Measurements from ENCODE around the gene RPAP3. TPM values are rescaled to one million over a fixed set of nuclear protein-coding genes. Genes with fewer than 3 reads are reported as not detected.

RPAP3 gene
- total and polyA plus RNA-seq, 9 of the 15 experiments (the other 6 are each of a cell fraction or from before 2014, with no cell fraction given), result 40.0 to 92.1 (median 54.1) TPM

DNA sequence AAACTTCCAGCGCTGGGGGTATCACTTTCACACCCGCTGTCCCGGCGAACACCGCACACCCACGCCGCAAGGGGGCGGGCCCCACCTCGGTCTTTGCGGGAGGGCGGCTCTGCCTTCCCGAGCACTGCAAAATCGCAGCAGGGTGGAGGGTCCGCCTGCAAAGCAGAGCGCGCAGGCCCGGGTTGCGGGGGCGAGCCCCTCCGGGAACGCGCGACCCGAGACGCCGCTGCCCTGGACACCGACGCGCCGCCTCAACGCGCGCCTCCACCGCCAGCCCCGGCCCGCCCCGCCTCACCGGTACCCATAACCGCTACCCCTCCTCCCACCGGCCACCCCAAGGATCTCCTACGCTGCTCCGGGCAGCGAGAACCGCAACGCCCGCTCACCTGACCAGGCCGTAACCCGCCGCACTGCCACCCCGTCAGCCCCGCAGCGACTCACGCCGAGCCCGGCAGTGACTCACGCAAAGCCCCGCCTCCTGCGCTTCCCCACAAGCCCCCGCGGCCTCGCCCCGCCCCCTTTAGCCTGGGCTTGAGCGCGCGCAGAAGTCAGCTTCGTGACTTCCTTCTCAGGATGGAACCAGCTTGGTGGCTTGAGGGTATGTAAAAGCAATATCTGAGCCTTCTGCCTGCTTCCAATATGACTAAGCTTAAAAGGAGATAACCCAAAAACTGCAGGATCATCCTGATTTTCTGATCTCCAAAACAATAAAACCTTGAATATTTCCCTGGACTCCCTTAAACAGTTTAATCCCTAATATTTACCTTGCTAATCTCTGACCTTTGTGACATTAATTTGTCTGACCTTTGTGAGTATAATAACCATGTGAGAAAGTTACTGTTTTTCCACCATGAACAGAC is at the start of gene RPAP3 (continued):
- TF ChIP-seq, protein P1, sequence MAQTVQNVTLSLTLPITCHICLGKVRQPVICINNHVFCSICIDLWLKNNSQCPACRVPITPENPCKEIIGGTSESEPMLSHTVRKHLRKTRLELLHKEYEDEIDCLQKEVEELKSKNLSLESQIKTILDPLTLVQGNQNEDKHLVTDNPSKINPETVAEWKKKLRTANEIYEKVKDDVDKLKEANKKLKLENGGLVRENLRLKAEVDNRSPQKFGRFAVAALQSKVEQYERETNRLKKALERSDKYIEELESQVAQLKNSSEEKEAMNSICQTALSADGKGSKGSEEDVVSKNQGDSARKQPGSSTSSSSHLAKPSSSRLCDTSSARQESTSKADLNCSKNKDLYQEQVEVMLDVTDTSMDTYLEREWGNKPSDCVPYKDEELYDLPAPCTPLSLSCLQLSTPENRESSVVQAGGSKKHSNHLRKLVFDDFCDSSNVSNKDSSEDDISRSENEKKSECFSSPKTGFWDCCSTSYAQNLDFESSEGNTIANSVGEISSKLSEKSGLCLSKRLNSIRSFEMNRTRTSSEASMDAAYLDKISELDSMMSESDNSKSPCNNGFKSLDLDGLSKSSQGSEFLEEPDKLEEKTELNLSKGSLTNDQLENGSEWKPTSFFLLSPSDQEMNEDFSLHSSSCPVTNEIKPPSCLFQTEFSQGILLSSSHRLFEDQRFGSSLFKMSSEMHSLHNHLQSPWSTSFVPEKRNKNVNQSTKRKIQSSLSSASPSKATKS (CRISPR knock-in tag; IDR thresholded peaks at IDR 0.05), result no peak
- TF ChIP-seq, protein P2, sequence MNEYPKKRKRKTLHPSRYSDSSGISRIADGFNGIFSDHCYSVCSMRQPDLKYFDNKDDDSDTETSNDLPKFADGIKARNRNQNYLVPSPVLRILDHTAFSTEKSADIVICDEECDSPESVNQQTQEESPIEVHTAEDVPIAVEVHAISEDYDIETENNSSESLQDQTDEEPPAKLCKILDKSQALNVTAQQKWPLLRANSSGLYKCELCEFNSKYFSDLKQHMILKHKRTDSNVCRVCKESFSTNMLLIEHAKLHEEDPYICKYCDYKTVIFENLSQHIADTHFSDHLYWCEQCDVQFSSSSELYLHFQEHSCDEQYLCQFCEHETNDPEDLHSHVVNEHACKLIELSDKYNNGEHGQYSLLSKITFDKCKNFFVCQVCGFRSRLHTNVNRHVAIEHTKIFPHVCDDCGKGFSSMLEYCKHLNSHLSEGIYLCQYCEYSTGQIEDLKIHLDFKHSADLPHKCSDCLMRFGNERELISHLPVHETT (CRISPR knock-in tag; conservative IDR thresholded peaks at IDR 0.05 in 1 of 2, IDR thresholded peaks at IDR 0.05 in 1 of 2), result peak in 1 of 2 experiments; percentile 30; a peak in 1 of 4 replicates
- TF ChIP-seq FOXK1 (CRISPR knock-in tag; IDR thresholded peaks at IDR 0.05; ENCODE audit: borderline replicate concordance) (no peak), DPF2 (IDR thresholded peaks at IDR 0.05) (peak; percentile 84), ZBTB17 (CRISPR knock-in tag; IDR thresholded peaks at IDR 0.05) (peak; percentile 56; the same call in 1 of the 2 replicates), ARID2 (IDR thresholded peaks at IDR 0.05) (no peak), TCF7 (IDR thresholded peaks at IDR 0.05; ENCODE audit: borderline replicate concordance) (no peak), FOXA1 (IDR thresholded peaks at IDR 0.05; ENCODE audit: borderline replicate concordance) (no peak), STAT5A (IDR thresholded peaks at IDR 0.05; ENCODE audit: borderline replicate concordance, low read length) (no peak), KDM1A (IDR thresholded peaks at IDR 0.05) (no peak), COPS2 (conservative IDR thresholded peaks at IDR 0.05) (no peak), ASH1L (IDR thresholded peaks at IDR 0.05; ENCODE audit: borderline replicate concordance, low read depth, partially characterized antibody) (no peak), CCNT2 (IDR thresholded peaks at IDR 0.05; ENCODE audit: borderline replicate concordance, extremely low read depth, insufficient read length, low read depth, low read length) (peak; percentile 67), BRD9 (IDR thresholded peaks at IDR 0.05; ENCODE audit: low read depth, partially characterized antibody) (no peak)
- TF ChIP-seq, protein P3, sequence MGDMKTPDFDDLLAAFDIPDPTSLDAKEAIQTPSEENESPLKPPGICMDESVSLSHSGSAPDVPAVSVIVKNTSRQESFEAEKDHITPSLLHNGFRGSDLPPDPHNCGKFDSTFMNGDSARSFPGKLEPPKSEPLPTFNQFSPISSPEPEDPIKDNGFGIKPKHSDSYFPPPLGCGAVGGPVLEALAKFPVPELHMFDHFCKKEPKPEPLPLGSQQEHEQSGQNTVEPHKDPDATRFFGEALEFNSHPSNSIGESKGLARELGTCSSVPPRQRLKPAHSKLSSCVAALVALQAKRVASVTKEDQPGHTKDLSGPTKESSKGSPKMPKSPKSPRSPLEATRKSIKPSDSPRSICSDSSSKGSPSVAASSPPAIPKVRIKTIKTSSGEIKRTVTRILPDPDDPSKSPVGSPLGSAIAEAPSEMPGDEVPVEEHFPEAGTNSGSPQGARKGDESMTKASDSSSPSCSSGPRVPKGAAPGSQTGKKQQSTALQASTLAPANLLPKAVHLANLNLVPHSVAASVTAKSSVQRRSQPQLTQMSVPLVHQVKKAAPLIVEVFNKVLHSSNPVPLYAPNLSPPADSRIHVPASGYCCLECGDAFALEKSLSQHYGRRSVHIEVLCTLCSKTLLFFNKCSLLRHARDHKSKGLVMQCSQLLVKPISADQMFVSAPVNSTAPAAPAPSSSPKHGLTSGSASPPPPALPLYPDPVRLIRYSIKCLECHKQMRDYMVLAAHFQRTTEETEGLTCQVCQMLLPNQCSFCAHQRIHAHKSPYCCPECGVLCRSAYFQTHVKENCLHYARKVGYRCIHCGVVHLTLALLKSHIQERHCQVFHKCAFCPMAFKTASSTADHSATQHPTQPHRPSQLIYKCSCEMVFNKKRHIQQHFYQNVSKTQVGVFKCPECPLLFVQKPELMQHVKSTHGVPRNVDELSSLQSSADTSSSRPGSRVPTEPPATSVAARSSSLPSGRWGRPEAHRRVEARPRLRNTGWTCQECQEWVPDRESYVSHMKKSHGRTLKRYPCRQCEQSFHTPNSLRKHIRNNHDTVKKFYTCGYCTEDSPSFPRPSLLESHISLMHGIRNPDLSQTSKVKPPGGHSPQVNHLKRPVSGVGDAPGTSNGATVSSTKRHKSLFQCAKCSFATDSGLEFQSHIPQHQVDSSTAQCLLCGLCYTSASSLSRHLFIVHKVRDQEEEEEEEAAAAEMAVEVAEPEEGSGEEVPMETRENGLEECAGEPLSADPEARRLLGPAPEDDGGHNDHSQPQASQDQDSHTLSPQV (IDR thresholded peaks at IDR 0.05), result no peak

Data from K562 (cell line).